Kidney tubule cell (primary cell): ENCODE data around the gene AJUBA.
"Not testable (repeated sequence)": the region's sequence is repeated elsewhere in the genome, so short reads cannot be mapped to it uniquely, and the experiment has no call there.

ENCODE experiments used
- DNase-seq: peaks from one replicate; pipeline ENCODE4 v3.0.0-alpha.2; 2018; ENCODE audit warnings: low spot score

Gene AJUBA

DNA sequence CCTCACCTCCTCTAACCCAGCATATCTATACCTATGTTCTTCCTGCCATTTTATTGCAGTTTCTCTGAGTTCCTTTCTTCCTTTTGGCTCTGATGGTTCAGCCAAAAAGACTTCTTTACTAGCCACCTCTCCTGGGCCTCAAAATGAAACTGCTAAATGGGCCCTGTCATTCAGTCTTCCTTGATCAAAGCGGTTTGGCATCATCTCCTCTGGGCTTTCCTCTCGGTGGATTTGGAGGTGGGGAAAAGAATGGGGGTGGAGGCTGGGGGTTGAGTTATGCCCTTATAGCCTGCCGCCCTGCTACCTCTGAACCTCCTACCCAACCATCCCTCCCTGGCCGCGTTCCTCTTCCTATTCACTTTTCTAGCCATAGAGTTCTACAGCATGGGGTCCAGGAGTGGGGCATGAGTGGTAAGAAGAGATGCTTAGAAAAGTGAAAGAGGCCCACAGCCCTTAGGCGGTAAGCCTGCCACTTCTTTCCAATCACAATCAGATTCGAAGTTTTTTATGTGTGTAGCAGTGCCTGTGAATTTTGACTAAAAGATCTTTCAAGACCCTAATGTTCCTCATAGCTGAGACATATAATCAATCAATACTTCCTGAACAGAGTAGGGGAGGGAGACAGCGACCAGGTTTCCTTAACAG is 2.5 kb downstream of the AJUBA start:
- DNase-seq: peak; percentile 57

DNA sequence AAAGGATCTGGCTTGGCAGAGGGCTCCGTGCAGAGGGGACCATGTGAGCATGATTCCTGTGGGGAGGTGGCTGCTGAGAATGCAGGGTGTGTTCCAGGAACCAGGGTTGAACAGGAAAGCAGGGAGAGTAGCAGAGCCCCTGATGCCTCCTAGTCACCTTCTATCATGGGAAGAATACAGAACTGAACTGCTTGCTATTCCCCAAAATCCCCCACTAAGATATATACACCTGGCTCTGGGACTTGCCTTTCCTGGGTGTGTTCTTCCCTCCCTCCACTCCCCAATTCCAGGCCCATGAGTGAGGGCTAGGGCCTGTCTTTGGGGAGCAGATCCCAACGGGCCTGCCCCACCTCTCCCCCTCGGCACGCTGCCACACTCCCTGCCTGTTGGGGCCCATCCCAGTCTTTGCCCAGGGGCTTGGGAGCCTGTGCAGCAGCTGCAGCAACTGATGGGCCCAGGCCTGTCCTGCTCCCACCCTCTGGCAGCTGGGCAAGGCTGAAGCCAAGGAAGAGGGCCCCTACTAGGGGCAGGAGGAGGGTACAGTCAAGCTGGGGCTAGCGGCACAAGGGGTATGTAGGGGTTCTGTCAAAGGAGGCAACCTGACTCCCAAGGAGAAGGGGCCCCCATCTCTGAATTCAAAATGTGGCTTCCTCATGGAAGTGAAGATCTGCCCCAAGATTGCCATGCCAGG is 3.2 kb downstream of the AJUBA start:
- peak; percentile 63 for DNase-seq

DNA sequence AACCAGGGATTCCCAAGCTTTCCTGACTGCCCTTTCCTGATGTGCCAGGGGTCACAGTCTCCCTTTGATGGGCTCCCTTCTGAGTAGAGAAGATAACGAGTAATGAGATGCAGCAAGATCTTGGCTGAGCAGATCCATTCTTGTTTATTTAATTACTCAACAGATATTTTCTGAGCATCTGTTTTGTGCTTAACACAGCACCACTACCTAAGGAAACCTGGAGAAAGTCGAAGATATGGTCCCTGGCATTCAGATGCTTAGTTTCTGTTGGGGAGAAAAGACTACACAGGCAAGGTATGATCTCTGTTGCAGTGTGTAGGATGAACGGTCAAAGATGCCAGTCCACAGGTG is 3.9 kb downstream of the AJUBA start:
- DNase-seq: no peak

DNA sequence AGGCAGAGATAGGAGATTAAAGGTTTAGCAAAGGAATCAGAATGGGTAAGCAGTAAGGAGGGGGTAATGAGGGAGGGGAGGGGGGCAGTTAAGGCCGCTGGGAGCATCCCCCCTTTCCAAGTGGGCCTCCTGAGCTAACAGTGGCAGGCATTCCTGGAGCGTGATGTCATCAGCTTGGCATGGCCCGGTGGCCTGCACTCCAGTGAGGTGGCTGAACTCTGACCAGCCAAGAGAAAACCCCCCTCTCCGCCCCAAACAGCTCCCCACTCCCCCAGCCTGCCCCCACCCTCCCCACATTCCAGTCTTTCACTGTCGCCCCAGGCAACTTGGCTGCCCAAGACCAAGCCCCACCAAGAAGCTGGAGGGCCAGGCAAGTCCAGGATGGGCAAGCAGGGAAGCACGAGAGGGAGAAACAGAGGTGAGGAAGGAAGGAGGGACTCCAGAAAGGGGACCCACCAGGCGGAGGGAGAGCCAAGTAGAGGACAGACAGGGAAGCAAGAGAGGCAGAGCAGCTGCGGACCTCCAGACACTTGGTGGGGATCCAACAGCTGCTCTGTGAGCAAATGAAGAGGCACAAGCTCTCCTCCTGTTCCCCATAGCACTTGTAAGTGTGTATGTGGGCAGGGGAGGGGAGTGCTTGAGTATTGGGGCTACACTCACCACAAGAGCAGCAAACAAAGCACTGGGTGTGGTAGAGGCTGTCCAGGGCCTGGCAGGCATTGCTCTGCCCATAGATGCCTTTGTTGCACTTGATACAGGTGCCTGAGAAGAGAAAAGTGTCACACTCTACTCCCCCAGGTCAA is 4.5 kb downstream of the AJUBA start:
- DNase-seq: peak; percentile 96

DNA sequence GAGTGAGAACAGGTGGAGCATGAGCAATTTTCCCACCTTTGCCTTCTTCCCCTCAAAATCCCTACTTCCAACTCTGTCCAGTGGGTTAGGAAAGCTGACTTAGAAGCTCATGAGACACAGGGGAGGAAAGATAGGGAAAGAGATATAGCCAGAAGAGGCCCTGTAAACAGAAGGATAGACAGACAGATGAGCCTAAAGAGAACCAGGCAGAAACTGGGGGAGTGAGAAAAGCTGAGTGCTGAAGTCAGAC is 5.0 kb downstream of the AJUBA start:
- DNase-seq: no peak

DNA sequence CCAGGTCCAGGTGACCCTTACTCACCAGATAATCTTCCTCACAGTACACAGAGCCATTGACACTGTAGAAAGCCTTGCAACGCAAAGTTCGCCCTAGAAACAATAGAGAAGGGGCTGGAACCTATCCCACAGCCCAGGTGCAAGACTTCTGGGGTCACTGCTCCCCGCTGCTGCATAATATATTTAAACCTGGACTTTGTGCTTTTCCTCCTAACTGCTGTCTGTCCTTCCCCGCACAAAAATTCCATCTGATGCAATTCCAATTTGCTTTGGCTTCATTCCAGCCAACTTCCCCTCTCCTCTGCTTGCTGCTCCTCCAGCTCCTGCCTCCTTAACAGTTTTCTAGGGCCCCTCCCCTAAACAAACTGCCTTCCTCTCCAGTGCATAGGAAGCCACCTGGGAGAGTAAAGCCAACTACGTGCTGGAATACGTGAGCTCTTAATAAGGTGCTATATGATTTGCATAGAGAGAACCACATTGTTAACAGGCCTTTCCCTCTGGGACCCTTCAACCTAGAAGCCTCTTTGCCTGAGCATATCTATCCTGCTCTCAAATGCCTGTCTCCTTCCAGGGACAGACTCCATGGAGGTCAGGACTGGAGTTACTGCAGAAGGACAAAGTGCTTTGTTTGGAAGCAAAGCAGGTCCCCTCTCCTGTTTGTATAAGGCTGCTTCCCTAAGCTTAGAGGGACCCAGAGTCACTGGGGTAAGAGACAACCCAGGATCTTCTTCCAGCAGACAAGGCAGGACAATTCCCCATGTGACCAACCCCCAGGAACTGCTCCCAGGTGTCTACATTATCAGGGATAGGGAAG is 5.5 kb downstream of the AJUBA start:
- peak; percentile 85 for DNase-seq

DNA sequence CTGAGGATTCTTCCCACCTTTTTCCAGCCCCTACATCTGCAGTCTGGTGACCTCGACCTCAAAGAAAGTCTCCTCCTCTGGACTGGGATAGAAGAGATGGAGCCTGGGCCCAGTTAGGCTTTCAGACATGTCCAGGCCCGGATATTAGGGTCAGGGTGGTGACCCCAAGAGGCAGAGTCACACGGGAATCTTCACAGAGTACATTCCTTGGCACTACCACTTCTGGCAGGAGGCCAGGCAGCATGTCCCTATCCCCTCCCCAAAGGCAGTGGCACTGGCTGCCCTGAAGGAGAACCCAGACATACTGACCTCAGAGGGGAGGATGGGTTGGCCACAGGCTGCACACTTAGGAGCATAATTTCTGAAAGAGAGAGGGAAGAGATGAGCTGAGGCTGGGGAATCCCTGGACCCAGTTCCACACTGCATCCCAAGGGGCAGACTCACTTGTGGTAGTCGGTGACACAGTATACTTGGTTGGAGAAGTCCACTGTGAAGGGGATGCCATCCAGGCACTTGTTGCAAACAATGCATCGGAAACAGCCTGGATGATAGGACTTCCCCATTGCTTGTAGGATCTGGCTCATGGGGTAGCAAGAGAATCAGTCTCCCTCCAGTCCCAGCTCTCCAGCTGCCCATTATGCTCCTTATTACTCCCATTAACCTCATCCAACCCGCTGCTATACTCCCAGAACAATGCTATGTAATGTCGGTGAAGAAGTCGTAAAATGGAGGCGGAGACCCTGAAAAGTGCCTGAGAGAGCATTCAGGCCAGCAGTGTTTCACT is 7.6 kb downstream of the AJUBA start:
- DNase-seq: peak; percentile 77

DNA sequence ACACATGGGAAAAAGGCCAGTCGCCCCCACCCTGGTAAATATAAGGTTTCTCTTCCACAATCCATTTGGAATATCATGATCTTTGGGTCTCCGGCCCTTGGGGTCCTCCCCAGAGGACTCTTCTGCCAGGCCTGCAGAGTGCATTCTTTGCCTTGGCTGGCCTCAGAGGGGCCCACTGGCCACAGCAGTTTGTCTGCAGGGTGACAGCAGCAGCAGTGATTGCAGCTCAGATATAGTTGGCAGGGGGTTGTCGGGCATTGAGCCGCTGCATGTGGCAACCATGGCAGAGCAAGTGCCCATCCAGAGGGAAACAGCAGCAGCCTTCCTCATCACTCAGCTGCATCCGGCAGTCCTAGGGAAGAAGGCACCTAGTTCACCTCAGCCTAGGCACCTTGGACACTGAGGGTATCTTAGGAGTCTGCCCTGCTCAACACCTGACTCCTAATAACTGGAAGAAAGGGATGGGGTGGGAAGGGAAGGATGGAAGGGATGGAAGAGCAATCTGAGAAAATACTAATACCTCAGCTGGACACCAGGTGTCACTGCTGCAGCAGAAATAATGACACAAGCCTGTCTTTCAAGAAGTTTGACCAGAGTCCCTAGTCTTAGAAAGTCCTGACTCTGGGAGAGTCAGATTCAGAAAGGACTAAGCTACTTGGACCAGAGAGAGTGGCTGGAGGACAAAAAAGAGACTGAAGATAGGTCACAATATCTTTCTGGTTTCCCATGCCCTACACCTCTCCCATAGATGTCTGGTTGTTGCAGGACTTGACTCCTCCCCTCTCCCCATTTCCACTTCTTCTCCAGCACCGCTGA is 8.9 kb downstream of the AJUBA start:
- peak; percentile 76 for DNase-seq

DNA sequence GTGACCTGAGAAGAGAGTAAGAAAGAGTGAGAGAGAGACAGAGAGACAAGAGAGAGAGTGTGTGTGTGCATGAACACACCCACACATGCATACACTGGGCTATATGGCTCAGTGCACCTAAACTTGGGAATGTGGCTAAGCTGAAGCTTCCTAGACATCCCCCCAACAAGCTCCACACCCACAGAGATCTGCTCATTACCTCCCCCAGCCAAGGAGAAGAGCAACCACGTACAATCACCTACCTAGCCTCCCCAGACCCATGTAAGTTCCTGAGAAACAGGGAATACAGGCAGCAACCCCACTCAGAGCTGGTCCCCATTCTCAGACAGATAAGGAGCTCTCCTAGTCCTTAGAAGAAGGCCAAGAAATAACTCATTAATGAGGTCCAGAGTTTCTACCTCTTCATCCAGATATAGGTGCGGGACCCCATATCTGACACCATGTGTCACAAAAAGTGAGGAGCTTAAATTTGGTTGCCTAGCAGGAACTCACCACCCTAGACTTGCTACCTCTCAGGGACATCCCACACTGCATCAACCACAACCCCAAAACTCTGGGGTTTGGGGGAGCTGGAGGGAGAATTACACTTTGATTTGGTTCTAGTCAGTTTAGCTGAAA is 9.9 kb downstream of the AJUBA start:
- DNase-seq: no peak

DNA sequence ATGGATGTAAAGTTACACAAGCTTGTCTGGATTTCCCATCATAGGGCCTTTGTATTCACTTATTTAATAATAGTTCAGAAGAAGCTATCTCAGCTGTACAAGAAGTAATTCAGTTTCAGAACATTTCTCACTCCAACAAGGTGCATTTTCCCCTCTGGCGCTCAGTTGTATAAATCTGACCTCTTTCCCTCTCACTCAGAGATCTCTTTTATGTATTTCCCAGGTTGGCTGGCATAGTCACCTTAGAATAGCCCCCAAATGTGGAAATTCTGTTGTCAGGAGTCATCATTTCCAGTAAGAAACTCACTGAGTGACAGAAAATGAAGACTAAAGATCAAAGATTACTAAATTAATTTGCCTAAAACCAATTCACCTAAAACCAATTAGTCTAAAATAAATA is 11.2 kb downstream of the AJUBA start:
- DNase-seq: no peak

DNA sequence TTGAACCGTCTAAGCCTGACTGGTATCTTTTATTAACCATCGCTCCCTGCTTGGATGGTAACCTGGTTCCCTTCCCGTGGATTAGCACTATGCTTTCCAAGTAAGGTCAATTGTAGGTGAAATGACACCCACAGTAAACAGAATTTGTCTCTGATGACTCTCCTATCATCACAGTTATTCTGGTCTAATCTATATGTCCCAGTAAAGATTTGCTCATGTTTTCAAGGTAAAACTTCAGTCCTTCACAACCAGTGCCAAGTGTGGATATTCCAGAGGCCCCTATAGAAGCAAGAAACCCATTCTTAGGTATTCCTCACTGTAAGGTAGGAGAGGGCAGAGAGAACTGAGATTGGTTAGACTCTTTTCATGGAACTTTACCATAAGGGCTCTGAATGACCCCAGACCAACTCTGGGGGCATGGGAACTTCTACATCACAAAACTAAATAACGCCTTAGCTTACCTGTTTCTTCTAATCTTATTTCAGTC is 15.5 kb downstream of the AJUBA start:
- no peak for DNase-seq

DNA sequence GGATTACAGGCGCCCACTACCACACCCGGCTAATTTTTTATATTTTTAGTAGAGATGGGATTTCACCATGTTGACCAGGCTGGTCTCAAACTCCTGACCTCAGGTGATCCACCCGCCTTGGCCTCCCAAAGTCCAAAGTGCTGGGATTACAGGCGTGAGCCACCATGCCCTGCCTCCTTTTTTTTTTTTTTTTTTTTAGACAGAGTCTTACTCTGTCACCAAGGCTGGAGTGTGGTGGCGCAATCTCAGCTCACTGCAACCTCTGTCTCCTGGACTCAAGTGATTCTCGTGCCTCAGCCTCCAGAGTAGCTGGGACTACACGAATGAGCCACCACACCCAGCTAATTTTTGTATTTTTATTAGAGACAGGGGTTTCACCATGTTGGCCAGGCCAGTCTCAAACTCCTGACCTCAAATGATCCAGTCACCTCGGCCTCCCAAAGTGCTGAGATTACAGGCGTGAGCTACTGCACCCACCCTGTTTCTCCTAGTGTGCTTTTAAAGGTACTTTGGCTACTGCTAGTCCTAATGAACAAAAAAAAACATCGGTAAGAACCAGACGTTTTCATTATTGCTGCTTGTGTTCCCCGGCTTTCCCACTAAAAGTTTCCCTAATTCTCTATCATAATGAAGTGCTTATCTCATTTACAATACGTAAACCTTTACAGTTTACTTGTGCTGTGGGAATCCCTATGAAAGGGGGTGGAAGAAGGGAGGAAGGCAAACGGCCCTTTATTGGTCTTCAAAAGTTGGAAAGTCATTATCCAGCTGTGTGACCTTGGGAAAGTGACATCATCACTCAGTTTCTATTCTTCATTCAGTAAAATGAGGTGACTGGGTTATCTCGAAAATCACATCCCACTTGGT is 16.2 kb downstream of the AJUBA start:
- not testable (repeated sequence) for DNase-seq

DNA sequence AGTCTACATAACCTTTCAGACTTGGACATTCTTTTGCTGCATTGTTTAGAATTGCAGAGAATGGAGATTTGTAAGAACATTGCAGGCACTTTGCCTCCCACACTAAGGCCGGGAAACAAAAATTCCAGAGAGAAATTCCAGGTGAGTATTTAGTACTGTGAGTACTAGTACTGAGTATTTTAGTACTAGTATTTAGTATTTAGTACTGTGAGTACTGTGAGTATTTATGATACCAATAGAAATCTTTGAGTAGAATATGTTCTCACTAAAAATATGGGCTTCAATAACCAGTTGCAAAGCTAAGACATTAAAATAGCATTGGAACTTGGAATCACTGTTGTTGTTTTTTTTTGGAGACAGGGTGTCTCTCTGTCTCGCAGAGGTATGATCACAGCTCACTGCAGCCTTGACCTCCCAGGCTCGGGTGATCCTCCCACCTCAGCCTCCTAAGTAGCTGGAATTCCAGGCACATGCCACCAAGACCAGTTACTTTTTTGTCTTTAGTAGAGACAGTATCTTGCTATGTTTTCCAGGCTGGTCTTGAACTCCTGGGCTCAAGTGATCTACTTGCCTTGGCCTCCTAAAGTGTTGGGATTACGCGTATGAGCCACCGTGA is 20.2 kb downstream of the AJUBA start:
- DNase-seq: no peak

DNA sequence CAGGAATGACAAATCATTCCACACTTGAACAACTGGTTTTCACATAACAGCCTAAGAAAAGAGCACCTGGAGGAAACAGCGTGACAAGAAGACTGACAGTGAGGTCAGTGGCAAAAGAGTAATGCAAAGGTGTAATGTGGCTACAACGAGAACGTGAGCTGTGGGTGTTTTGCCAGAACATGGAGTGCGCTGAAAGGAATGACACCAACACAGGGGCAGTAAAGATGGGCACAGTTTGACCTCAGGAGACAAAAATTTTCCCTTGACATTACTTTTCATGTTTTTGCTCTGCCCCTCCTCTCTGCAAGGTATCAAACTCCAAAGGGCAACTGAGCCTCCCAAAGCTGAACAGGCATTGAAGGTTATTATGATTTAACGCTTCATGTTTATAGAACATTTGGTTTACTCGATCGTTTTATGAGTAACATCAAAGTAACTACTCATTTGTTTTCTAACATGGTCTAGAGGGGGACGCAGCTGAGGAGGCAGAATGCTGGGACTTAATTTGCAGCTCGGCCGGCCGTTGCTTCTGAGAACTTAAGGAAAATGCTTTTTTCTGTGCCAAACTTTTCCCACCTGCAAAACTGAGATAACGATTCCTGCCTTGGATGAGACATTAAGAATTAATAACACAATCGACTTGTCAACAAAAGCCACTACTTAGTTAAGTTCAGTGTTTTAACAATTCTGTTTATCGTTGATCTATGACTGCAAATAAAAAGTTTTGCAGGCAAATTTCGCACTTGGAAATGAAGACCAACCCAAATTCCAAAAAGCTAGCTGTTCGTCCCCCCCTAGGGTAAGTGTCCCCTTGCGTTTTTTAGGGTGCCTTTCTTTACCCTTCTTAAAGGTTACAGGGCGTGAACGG is 26.4 kb downstream of the AJUBA start:
- peak; percentile 84 for DNase-seq

DNA sequence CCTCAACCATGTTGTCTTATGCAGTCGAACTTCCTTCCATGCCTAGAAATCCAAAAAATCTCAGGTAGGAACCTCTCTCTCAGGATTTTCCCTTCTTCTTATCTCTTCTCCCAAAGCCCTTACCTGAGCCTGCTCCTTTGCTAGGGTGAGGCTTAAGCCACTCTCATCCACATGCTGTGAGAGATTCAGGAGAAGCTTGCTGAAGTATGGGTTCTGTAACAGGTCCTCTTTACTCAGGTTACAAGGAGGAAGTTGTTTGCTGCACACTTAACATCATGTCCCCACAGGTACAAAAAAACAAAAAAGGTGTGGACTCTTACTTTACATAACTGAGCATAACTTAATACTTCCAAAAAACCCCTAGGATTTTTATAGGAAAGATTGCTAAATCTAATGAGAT is 29.9 kb downstream of the AJUBA start:
- no peak for DNase-seq

DNA sequence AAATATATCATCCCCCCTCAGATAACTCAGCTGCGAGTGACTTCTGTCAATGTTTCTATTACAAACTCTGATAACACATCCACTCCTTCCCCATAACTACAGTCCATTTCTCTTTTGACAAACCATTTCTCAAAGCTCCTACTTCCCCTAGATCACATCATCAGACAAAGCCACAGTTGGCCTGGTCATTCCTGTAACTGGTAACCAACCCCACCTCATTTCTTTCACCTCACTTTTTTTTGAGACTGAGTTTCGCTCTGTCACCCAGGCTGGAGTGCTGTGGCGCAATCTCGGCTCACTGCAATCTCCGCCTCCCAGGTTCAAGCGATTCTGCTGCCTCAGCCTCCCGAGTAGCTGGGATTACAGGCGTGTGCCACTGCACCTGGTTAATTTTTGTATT is 30.6 kb downstream of the AJUBA start:
- not testable (repeated sequence) for DNase-seq

DNA sequence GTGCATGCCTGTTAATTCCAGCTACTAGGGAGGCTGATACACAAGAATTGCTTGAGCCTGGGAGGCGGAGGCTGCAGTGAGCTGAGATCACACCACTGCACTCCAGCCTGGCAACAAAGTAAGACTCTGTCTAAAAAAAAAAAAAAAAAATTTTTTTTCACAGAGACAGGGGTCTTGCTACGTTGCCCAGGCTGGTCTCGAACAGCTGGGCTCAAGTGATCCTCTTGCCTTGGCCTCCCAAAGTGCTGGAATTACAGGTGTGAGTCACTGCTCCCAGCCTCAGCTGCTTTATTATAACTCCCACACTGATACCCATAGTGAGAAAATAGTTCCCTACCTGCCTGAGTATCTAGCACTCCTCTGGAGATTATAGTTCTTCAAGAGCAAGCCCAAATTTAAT is 36.7 kb downstream of the AJUBA start:
- no peak for DNase-seq

DNA sequence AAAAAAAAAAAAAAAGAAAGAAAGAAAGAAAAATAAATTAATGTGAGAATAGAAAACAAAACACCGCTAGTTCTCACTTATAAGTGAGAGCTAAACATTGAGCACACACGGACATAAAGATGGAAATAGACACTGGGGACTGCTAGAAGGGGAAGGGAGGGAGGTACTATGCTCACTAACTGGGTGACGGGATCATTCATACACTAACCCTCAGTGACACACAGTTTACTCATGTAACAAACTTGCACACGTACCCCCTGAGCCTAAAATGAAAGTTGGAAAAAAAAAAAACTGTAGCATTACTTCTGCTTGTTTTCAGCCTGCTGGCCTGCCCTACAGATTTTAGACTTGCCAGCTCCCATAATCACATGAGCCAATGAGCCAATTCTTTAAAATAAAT is 42.7 kb downstream of the AJUBA start:
- peak; percentile 51 for DNase-seq
